Lung (tissue), 12 donors: ENCODE results near the gene ACTRT2. TPM values are rescaled to one million over a fixed set of nuclear protein-coding genes. Genes with fewer than 3 reads are reported as not detected.

ENCODE experiments used
- ATAC-seq: fragments of 200-7000 bp; cut with Tn5 transposase; one replicate; pipeline ENCODE4 v1.9.1; 2020; ENCODE audit warnings: moderate number of reproducible peaks; ENCODE audit not compliant: insufficient read depth, low FRiP score
- DNase-seq, 3 donors: peaks; one replicate each; pipeline ENCODE4 v3.0.0-alpha.2; 2013 to 2017
- H3K27ac ChIP-seq, 2 donors: one replicate each; pipeline ENCODE4 v1.5.1; 2013; ENCODE audit warnings: mild to moderate bottlenecking in 2 of 2, moderate library complexity in 2 of 2, control low read depth in 1 of 2, inconsistent platforms in 1 of 2, low read depth in 1 of 2, low read length in 1 of 2
- H3K27me3 ChIP-seq, 3 donors: one replicate each; pipeline ENCODE4 v1.5.1; 2013; ENCODE audit warnings: low read length in 2 of 3; ENCODE audit not compliant: control insufficient read depth in 3 of 3, insufficient read depth in 3 of 3
- H3K36me3 ChIP-seq, 4 donors: one replicate each; pipeline ENCODE4 v1.5.1; 2013; ENCODE audit warnings: low read length in 4 of 4, mild to moderate bottlenecking in 1 of 4, moderate library complexity in 1 of 4; ENCODE audit not compliant: control insufficient read depth in 4 of 4, insufficient read depth in 4 of 4
- H3K4me1 ChIP-seq, 5 donors: one replicate each; pipeline ENCODE4 v1.5.1; 2013; ENCODE audit warnings: low read length in 5 of 5, mild to moderate bottlenecking in 2 of 5, moderate library complexity in 1 of 5; ENCODE audit not compliant: control insufficient read depth in 5 of 5, insufficient read depth in 5 of 5
- H3K4me3 ChIP-seq: one replicate; pipeline ENCODE4 v1.5.1; 2013; ENCODE audit warnings: mild to moderate bottlenecking, control low read depth, moderate library complexity
- H3K9ac ChIP-seq, 2 donors: one replicate each; pipeline ENCODE4 v1.5.1; 2013; ENCODE audit warnings: low read length in 2 of 2, control low read depth in 1 of 2; ENCODE audit not compliant: insufficient read depth in 1 of 2
- H3K9me3 ChIP-seq, 4 donors: one replicate each; pipeline ENCODE4 v1.5.1; 2013; ENCODE audit warnings: low read length in 3 of 4, mild to moderate bottlenecking in 1 of 4, moderate library complexity in 1 of 4; ENCODE audit not compliant: control insufficient read depth in 4 of 4, insufficient read depth in 3 of 4
- CTCF ChIP-seq: IDR thresholded peaks from 2 replicates; pipeline ENCODE4 v1.5.1; 2012; ENCODE audit warnings: mild to moderate bottlenecking; ENCODE audit errors: control extremely low read depth, extremely low read depth
- WGBS, 2 donors: extraction: QIAGEN DNeasy Blood & Tissue Kit; methylation state at CpG; one replicate each; pipeline ENCODE4 v1.1.7; 2013; 5-methylcytosine and 5-hydroxymethylcytosine counted together
- polyA plus RNA-seq, 2 donors: library from polyadenylated mRNA; stranded (reverse); fragments of 200-250 nt; gene quantifications; one replicate each; pipeline ENCODE4 v1.2.1, GENCODE V29; 2013
- total RNA-seq, 2 donors: library from RNA; depleted of rRNA in 1 of 2; stranded (reverse); fragments of >200 nt in 1 of 2; gene quantifications; one replicate each; pipeline ENCODE4 v1.2.1, GENCODE V29; 2014 to 2021
- donor health status: control.
- donor health status: control.
- donor health status: Bipolar disorder and iron deficiency.
- donor health status: healthy.
- donor health status: DM: yes; HTN: yes; CAD: no.

Gene ACTRT2
- total and polyA plus RNA-seq, 4 donors, result not detected

DNA sequence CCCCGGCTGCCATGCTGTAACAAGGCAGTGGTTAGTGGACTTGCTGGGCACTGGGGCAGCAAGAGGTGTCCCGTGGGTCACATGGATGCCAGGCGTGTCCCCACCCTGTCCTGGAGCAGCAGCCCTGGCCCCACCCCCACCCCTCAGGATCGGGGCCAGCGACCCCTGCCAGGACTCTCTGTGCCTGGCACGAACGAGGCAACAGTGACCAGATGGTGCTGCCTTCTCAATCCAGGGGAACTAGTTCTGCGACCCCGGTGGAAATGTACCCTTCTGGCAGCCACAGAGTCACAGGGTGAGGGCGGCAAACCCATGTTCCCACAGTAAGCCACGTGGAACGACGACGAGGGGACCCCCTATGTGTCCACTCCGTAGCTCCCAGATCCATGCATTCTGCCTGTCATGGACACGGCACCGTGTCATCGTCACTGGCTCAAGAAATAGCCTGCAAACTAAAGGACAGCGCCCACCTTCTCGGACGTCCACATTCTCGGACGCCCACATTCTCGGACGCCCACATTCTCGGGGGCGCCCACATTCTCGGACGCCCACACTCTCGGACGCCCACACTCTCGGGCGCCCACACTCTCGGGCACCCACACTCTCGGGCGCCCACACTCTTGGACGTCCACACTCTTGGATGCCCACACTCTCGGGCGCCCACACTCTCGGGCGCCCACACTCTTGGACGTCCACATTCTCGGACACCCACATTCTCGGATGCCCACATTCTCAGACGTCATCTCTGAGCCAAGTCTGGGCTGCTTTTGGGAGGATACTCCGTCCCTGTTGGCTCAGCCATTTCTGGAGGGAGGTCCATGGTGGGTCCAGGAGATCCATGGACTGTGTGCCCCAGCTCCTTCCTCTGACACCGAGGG lies 19.6 kb upstream of the ACTRT2 start:
- 88 to 91% methylated on average over 44 to 47 of the region's 47 CpGs for WGBS, 2 donors
- DNase-seq, result no peak
- Histone ChIP-seq H3K27me3 (peaks cover 0 to 8% (median 7%) of the 10 kb centered on the region in 3 donors), H3K9me3 (peaks cover 0 to 3% (median 0%) of the 10 kb centered on the region in 4 donors), H3K4me1 (no peaks in the 10 kb centered on the region), H3K9ac (peak overlapping the region in 1 of 2 donors; percentile 2), H3K36me3 (no peaks in the 10 kb centered on the region), H3K4me3 (no peak overlapping the region), H3K27ac (no peak overlapping the region)
- ATAC-seq, result no peak
- TF ChIP-seq CTCF, result no peak

DNA sequence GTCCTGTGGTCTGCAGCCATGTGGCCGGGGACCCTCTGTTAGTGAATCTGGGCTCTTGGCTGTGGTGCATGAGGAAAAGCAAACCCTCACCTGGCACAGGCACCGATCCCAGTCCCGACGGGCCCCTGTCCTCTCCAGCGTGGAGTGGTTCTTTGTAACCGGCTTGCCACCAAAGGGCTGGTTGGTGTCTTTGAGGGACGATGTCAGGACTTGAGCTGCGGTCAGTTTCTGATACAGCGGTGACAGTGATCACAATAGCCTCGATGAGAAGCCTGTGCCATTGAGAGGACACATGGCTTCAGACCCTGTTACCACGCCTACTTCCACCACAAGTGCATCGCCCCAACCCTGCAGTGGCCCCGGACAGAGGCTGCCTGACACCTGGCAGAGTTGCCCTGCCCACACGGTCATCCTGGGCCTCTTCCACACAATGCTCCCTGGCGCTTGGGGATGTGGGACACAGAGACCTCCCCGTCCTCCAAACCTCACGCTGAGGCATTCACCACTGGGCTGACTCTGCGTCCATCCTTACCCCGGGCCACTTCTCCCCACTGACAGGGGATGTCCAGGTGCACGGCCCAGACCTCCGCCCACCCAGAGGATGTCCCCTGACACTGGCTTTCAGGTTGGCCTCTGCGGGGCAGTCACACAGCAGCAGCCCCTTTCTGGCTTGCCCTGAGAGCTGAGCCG lies 18.8 kb upstream of the ACTRT2 start:
- no peak overlapping the region for H3K4me3 ChIP-seq
- peaks cover 0 to 8% (median 7%) of the 10 kb centered on the region in 3 donors for H3K27me3 ChIP-seq
- peaks cover 0 to 5% (median under 1%) of the 10 kb centered on the region in 4 donors for H3K9me3 ChIP-seq
- no peak overlapping the region for H3K9ac ChIP-seq
- no peak overlapping the region for H3K27ac ChIP-seq
- no peak for TF ChIP-seq CTCF
- ATAC-seq (no peak), DNase-seq (peak in 1 of 3 donors; percentile 3)
- H3K4me1 ChIP-seq, result no peaks in the 10 kb centered on the region
- no peaks in the 10 kb centered on the region for H3K36me3 ChIP-seq
- 87 to 89% methylated on average over 23 of the region's 23 CpGs for WGBS, 2 donors

DNA sequence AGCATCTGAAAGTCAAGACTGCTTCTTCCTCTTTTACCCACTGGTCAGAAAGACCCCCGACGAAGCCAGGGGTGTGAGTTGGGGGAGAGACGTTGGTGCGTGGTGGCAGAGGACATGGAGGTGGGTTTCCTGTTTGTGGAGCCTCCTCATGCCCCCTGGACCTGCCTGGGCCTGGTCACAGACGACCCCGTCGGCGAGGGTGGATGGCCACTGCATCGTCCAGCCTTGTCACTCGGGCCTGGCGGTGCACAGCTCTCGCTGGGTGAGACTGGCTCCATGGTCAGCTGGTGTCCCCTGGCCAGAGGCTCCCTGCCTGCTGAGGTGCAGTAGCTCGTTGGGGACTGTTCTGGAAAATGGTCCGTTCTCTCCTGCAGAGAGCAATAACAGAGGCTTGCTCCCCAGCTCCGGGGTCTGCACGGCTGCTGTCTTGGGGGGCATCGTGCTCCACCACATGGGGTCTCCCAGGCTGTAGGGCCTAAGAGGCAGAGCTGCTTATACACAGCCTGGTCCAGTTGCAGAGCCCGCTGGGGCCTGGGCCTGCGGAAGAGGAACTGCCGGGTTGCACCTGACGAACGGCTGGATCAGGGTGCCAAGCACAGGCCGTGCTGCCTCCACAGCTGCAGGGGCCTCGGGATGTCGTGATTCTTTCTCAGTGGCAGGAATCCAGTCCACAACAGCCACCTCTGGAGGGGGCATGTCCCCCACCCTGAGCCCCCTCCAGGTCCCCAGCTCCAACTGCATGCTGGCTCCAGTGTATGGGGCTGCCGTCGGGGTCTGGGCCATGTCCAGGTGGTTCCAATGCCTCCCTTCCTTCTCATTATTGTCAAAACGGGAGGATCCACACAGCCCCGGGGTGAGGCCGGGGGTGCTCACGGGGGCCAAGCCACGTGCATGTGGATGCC lies 18.0 kb upstream of the ACTRT2 start:
- Histone ChIP-seq H3K36me3 (no peaks in the 10 kb centered on the region), H3K9ac (no peak overlapping the region), H3K27ac (no peak overlapping the region), H3K4me1 (no peaks in the 10 kb centered on the region), H3K9me3 (peaks cover 0 to 8% (median 3%) of the 10 kb centered on the region in 4 donors), H3K27me3 (peaks cover 0 to 8% (median 7%) of the 10 kb centered on the region in 3 donors), H3K4me3 (no peak overlapping the region)
- ATAC-seq (no peak), DNase-seq (peak in 1 of 3 donors; percentile 6)
- WGBS, 2 donors, result 80 to 83% methylated on average over 32 of the region's 32 CpGs
- TF ChIP-seq CTCF, result no peak
